PC-9 (cell line): Measurements from ENCODE around the gene TREX2.

ENCODE experiments used
- EZH2 ChIP-seq: fragments of 200-600 bp; sonication (generic); IDR thresholded peaks from 2 replicates; pipeline ENCODE4 v1.8.0; 2017; ENCODE audit warnings: antibody characterized with exemption, low read depth
- TF ChIP-seq, protein P1 (sequence below): fragments of 200-600 bp; sonication (generic); conservative IDR thresholded peaks from 2 replicates; pipeline ENCODE4 v1.6.1; 2017; ENCODE audit warnings: mixed run types, antibody characterized with exemption, mild to moderate bottlenecking, moderate library complexity

DNA sequence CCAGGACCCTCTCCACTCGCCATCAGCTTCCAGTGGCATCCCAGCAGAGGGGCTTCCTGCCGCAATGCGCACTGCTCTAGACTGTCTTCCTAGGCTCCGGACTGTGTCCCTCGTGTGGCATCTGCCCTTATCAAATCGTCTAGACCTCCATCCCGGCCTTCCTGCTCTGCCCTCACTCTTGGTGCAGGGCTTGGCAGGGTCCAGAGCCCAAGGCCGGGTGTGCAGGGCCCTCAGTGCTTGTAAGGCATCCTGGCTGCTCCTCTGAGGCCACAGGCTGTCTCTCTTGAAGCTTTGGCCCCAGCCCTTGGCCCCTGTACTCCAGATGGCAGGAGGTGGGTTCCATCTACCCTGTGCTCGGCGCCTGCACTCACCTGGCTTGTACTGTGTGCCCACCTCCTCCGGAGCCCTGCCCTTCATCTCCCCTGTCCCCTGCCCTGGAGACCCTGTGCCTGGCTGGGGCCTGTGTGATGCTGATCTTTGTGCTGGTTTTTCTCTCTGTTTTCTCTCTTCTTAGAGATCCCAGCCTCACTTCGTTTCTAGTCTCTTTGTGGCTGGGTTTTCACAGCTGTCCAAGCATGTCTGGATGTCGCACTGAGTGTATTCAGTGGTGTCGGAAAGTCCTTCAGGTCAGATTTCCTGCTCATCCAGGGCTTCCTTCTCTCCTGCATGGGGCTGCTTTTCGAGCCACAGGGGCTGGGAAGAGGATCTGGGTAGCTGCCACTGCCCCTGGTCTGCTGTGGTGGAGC, 3.7 kb upstream of the TREX2 start:
- TF ChIP-seq, protein P1, sequence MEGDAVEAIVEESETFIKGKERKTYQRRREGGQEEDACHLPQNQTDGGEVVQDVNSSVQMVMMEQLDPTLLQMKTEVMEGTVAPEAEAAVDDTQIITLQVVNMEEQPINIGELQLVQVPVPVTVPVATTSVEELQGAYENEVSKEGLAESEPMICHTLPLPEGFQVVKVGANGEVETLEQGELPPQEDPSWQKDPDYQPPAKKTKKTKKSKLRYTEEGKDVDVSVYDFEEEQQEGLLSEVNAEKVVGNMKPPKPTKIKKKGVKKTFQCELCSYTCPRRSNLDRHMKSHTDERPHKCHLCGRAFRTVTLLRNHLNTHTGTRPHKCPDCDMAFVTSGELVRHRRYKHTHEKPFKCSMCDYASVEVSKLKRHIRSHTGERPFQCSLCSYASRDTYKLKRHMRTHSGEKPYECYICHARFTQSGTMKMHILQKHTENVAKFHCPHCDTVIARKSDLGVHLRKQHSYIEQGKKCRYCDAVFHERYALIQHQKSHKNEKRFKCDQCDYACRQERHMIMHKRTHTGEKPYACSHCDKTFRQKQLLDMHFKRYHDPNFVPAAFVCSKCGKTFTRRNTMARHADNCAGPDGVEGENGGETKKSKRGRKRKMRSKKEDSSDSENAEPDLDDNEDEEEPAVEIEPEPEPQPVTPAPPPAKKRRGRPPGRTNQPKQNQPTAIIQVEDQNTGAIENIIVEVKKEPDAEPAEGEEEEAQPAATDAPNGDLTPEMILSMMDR, result no peak
- TF ChIP-seq EZH2, result no peak
